Stimulated activated CD8-positive, alpha-beta memory T cell treated with anti-CD3 and anti-CD28 coated beads, Interleukin-2, amount 100 ng/mL, for 1 hour (primary cell): ENCODE measurements around the gene PRLHR.

Source experiments
- DNase-seq, 2 donors: peaks; one replicate each; pipeline ENCODE4 v3.0.0-alpha.2; 2020; ENCODE audit warnings: low read depth in 2 of 2

Gene PRLHR

DNA sequence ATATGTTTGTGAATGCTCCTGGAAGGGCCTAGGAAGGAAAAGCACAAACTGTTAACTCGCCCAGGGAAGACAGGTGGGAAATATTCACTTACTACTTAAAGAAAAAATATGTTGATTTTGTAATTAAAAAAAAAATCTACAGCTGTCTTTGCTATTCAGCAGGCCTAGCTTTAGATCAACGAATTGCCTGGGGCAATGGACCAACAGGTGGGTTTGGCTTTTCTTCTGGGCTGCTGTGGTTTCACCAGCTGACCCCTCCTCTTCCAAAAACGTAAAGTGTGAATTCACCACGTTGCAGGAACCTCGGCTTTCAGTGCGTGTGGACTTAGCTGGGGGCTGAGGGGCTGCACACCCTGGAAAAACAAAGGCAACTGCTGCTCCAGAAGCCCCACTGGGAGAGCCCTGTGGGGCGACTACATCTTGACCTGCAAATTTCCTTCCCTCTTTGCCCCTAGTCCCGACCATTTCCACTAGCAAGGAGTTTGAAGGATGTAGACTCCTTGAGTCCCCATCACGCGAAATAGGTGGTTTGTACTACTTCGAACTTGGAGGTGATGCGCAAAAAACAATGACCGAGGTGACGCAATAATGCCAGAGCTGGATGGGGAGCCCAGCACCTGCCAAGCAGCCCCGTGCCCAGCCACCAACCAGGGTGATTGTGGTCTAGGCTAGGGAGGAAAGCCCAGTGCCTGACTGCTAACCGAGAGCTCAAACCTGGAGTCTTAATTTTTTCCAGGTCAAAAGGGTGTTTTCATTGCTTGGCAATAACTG lies 7.4 kb downstream of the PRLHR start:
- DNase-seq, result no peak

DNA sequence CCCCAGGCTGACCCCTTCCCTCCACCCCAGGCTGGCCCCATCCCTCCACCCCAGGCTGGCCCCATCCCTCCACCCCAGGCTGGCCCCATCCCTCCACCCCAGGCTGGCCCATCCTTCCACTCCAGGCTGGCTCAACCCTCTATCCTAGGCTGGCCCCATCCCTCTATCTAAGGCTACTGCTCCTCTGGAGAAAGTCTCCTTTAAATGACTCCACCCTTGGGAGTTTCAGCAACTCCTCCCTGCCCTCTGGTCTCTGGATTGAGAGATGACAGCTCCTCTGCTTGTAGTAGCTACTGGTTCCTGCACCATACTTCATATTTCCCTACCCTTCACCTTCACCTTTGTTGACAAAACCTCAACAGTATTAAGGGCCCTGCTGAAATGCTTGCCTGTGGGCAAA lies 8.5 kb downstream of the PRLHR start:
- no peak for DNase-seq

DNA sequence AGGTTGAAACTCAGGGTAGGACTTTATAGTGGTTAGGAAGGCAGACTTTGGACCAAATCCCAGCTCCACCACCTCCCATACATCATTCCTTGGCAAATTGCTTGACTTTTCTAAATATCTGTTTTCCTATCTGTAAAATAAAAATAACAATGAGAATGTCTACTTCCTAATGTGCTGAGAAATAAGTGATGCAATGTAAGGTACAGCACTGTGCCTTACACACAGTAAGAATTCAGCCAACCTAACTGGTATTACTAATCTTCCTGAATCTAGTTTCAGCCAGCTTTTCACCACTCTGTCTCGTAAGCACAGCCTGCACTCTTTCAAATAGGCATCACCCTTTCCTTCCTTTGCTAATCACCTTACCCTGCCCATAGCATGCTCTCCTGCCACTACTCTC lies 9.7 kb downstream of the PRLHR start:
- no peak for DNase-seq

DNA sequence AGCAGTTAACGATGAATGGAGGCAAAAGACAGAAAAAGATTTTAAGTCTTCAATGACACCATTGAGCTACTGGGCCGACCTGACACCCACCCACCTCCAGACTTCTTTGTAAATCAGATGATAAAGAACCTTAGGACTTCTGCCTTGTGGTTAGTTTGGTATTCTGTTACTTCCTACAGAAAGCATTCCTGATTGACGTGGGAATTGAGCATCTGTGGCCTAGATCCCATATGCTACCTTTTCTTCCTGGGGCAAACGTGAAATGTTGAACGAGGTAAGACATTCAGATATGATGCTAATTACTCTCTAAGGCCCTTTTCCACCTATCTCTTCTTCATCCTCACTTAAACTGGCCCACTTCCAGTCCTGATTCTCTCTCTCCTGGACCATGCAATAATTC lies 10.2 kb downstream of the PRLHR start:
- no peak for DNase-seq

DNA sequence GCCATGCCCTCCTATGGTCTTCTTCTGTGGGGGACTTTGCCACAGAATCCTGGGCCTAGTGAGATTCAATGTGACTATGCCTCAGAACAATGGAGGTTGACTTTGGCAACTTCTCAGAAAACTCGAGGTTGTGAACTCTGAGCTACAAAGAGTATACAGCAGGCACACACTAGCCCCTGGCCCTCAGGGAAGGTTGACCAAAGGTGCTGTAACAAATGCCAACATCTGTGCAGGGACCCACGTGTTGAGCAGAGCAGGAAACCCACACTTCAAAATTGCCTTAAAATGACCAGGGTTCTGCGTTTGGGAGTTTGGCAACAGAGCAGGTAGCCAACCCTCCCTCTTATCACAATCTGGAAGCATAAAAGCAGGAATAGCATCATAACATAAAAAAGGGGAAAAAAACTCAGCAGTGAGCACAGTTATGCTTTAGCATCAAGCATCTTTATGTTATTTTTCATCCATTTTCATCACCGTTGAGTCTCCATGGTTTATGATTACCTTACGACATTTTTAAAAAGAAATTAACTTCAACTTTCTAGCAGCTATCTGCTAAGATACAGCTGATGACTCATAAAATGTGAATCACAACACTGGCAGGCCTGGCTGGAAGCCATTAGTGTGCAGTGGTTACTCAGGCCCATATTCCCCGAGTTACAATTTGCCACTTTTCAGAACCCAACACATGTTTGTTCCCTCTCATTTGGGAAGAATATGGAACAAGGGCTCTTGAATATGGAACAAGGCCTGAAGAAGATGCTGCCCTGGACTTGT lies 11.1 kb downstream of the PRLHR start:
- DNase-seq, result no peak

DNA sequence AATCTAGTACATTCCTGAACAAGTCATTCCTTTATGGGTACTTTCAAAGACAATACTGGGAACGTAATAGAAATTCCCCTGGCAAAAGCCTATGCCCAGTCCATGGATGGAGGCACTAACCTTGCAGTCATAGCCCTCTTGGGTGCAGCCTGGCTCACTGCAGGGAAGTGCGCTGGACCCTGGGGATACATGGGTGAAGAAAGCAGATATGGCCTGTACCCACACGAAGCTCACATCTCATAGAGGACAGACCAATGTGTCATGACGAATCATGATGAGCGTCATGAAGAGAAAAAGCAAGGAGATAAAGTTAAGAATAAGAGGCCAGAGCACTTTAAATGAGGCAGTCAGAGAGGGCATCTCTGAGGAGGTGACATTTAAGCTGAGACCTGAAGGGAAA lies 11.8 kb downstream of the PRLHR start:
- no peak for DNase-seq

DNA sequence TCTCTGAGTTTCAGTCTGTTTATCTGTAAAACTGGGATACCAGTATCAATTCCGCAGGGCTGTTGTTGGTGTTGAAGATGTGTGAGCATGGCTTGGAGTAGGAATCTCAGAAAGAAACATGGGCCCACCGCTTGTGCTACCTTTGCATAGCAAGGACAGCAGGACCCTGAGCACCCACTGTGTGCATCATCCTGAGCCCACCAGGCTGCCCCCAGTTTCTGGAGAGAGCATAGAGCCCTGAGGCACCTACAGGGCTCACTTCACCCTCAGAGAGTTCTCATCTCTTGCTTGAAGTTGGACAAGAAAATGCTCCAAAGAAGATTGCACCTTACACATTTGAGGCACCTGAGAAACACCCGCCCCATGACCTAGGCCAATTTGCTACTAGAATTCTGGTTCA lies 12.9 kb downstream of the PRLHR start:
- no peak for DNase-seq

DNA sequence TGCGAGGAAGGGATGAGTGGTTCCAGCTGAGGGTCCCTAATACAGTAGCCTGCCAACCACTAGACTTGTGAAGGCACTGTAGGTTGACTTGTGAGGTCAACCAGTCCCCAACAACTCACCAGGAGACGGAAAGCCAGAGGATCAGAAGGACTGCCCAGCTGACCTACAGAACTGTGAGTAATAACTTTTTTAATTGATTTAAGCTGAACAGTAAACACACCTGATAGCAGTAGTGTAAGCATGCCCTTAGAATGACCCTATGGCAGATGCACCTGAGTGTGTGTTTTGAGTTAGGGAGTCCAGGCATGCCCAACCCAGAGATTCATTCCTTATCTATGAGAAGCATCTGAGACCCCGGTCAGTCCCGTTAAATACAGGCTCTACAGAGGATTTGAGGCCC lies 14.1 kb downstream of the PRLHR start:
- no peak for DNase-seq

DNA sequence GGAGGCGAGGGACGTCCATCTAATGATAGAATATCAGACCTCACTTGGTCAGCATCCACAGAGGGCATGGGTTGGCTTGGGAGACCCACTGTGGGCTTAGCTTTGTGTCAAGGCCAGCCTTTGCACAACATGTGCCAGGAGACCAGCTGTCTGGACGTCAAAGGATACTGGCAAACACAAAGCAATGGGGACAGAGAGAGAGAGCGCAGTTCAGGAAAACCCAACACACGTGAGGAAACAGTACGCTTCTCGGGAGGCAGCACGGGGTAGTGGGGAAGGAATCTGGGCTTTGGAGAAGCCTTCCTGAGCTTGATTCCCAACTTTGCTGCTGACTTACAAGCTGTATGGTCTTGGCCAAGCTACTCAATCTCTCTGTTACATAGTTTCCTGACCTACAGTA lies 14.7 kb downstream of the PRLHR start:
- no peak for DNase-seq

DNA sequence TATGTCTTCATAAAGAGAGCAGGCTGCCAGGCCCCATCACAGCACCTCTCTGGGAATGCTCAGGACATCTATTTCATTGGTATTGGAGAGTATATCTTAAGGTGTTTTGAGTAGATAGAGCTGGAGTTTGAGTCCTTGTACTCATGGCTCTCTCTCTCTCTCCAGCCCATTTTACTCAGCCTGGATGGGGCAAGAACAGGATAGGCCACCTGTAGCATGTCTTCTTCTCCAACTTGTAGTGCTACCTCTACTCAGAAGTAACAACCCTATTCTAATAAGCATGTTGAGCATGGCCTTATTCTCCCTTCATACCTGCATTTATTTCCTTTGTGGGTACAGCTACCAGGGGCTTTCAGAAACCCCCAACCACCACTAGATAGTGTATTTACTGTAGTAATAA lies 21.9 kb downstream of the PRLHR start:
- DNase-seq, result no peak

DNA sequence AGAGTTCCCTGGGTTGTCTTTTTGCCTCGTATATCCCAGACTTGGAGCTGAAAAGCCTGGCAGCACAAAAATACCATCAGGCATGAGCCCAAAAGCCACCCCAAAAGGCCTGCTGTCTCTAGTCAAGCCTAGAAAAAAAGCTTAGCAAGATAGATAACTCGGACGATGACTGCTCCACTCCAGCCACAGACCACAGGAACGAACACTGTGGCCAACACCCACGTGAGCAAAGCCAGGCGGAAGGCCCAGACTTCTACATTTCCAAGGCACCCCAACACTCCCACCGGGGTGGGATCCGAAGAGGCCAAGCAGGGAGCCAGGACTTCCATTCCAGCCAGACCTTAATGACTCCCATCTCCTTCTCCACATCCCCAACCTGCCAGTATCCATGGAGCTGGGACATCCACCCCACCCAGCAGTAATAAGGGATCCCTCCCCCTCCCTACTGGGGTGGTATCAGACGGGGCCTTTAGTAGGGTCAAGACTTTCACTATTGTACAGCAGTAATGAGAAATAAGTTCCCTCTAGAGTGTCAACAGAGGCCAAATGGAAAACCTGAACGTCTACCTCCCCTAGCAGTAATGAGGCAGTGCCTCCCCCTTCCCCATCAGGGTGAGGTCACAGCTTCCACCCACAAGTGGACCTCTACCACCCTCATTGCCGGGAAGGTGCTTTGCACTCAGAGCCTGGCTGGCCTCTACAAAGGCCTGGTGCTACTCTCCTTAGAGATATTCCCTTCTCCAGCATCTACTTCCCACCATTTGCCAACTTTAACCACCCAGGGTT lies 23.0 kb downstream of the PRLHR start:
- no peak for DNase-seq

DNA sequence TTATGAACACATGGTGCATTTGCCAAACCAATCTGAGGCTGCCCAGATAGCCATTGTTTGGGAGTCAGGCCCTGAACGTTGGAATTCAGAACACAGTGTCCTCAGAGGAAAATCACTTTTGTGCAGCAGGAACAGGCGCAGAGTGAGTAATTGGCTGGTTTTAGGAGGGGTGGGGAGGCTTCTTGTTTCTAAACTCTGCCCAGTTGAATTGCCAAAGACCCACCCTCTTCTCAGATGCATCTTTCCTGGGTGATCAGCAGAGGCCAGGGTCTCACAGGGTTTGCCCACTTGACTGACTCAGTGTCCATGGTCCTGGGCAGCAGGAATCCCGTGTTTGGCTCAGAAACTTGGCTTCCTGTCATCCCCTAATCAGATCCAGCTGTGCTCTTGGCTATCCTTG lies 24.3 kb downstream of the PRLHR start:
- no peak for DNase-seq

DNA sequence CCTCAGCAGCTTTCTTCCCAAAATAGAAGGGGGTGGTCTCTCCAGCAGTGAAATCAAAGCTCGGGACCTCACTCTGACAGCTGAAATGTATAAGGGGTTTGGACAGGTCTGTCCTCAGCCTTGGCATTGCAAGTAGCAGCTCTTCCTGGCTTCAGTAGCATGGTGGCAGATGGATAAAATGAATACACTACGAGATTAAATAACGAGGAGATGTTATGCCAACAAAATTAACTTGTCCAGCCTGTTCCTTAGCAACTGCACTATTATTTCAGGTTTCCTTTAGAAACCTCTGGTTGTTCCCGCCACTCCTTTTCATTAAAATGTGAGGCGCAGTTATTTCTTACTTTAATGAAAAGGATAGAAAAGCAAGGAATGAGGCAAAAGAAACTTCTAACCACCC lies 24.9 kb downstream of the PRLHR start:
- DNase-seq, result no peak

DNA sequence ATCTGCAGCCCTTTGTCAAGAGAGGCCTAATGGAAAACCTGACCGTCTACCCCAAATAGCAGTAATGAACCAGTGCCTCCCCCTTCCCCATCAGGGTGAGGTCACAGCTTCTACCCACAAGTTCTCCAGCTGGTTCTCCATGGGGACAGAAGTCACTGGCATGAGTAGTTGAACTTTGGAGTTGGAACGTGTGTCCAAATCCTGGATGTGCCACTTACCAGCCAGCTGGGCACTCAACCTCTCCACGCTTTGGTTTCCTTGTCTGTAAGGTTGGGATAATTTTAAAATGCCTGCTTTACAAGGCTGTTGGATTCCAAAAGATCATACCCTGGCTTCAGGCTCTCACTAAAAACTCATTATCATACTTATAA lies 25.6 kb downstream of the PRLHR start:
- no peak for DNase-seq

DNA sequence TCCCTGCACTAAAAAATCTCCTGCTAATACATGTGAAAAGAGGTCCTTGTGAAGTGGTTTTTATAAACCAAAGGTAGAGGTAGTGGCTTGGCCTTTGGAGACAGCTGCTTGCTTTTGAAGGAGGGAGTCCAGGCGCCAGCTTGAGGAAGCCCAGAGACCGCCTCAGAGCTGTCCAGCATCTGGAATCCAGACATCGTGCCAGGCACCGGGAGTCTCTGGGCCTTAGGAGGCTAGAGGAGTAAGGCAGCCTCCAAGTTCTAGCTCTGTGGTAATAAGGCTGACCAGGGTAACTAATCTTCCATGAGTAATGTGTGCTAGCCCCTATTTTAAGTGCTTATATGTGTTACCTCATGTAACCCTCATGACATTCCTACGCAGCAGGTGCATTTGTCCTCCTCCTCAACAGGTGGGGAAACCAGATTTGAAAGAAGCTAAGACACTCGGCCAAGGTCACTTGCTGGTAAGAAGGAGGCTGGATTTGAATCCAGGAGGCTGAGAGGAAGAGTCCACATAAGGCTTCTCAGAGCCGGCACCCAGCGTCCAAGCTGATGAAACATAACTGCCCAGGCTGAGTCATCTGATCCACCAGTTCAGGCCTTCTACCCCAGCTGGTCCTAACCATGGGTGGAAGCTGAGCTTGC lies 26.1 kb downstream of the PRLHR start:
- DNase-seq, result no peak

DNA sequence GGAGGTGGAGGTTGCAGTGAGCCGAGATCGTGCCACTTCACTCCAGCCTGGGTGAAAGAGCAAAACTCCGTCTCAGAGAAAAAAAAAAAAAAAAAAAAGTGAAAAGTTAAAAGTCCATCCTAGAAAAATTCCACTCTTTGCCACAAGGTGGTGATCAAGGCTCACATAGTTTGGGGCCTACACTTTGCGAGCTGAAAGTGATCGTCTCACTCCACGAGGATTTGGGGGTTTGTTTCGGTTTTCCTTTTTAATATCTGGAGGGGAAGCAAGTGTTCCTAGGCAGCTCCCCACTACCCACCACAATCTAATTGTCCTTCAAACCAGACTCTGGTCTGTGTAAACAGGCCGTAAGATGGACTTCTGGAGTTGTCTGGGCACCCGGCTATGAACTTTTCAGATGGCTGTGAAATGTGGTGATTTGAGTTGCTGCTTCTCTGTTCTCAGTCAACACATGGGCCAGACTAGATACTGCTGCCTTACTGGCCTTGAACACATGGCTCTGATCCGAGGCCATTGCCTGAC lies 27.1 kb downstream of the PRLHR start:
- peak; percentile 13 to 22 for DNase-seq

DNA sequence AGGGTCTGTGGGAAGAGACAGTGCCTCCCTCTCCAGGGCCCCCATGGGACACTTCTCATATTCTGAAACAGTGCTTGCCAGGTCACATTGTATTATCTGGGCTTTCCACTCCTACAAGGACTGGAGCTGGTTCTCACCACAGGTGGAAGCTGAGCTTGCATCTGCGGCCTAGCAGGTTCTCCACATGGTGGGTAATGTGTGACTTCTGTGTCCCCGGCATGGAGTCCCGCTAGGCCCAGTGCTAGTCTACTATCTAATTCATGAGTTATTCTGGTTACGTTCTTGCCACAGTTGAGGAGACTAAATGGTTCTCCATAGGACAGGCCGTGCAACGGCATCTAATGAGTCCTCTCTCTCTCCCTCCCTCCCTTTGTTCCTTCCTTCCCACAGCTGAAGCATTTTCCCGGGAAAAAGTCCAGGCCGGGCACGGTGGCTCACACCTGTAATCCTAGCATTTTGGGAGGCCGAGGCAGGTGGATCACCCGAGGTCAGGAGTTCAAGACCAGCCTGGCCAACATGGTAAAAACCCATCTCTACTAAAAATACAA lies 27.7 kb downstream of the PRLHR start:
- no peak for DNase-seq

DNA sequence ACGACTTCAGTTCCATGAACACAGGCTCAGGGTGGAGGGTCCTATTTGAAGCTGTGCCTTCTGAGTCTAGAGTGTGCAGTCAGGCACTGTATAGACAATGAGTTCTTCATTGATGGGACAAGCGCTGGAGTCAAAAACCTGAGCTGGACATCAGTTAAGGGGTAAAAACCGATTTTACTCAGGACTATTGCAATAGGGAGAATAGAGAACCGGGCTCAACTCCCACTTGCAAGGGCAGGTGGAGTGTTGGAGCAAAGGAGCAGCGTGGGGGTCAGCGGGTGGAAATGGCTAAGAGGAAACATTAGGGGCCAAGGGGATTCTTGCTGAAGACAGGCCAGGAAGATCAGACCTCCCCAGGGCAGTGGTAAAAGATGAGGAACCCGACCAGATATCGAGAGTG lies 28.5 kb downstream of the PRLHR start:
- DNase-seq, result no peak

DNA sequence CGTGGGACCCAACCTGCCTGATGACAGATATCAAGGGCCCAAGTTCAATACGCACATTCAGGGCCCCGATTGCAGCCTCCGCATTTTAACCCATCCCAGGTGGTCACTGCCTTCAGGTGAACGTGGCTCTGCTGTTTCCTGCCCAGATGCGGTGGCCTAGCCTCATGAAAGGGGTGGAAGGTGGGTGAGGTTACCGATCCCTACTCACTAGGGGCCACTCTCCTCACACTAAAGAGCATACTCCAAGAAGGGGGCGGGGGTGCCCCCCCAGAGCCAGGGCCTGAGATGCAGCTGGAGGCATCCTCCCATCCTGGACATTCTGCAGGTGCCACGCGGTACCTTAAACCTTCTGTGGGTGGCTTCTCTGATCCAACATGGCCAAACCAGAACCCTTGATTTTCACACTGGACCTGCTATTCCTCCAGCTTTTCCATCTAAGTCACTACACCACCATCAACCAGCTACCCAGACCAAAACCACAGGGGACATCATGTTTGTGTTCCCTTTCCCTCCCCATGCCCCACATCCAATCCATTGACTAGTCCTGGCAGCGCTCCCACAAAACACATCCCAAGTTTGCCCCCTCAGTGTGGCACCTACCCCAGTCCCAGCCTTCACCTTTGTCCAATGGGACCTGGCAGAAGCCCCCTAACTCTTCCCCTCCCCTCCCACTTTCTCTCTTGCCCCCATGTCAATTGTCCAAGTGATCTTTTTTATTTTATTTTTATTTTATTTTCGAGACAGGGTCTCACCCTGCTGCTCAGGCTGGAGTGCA lies 30.0 kb downstream of the PRLHR start:
- DNase-seq, result no peak

DNA sequence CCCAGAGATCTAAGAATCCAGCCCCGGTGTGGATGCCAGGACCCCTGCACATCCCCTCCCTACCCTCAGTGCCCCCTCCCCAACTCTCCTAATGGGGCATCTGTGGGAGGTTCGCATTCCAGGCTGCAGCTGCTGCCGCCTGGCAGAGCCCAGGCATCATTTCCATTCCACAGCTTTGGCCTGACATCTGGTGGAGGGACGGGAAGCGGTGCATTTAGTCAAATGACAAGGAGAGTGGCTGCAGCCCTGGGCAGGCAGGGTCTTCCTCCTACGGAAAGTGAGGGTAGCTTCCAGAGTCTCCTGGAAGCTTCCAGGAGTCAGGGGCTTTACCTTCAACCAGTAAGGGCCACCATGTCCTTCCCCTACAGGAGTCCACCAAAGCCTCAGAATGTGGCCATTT lies 30.8 kb downstream of the PRLHR start:
- DNase-seq, result no peak

DNA sequence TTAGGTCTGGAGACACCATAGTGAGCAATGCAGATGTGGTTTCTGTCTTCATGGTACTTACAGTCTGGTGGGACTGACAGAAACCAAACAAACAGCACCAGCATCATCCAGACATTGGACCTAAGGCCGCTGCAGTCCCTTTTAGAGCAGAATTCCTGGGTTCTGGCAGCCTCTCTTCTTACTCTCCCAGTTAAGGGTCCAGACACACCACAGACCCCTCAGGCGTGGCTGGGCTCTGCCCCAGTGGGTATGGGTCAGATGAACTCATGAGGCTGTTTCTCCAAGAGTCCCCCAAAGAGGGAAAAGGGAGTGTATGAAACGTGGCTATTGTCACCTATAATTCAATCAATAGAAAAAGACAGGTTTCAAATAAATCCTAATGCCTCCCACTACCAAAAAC lies 31.3 kb downstream of the PRLHR start:
- no peak for DNase-seq
